K562 (cell line): ENCODE results near the gene EPHB2.

Experiments
- CHD1 ChIP-seq: fragments of 200-600 bp; sonication (generic); IDR thresholded peaks from one replicate; pipeline ENCODE4 v1.6.1; 2012; ENCODE audit warnings: mild to moderate bottlenecking, moderate library complexity, low read length, inconsistent platforms
- MAFF ChIP-seq: IDR thresholded peaks from 2 replicates; pipeline ENCODE4 v1.6.1; 2012; ENCODE audit warnings: low read length, improper control_type of control experiment
- POLR2AphosphoS5 ChIP-seq: IDR thresholded peaks from 2 replicates; pipeline ENCODE4 v1.6.1; 2011; ENCODE audit warnings: mild to moderate bottlenecking, low read depth, low read length, moderate library complexity; ENCODE audit not compliant: control insufficient read depth, insufficient read depth
- ZKSCAN1 ChIP-seq: fragments of 150-350 bp; IDR thresholded peaks from 2 replicates; pipeline ENCODE4 v1.6.1; 2016; ENCODE audit warnings: low read depth, low read length
- ZNF197 ChIP-seq: fragments of 200-800 bp; sonication (Bioruptor generic); IDR thresholded peaks from 2 replicates; pipeline ENCODE4 v1.6.1; 2016; ENCODE audit warnings: low read depth, missing genetic modification characterization, missing compliant biosample characterization
- ZNF740 ChIP-seq, 3 experiments: fragments of 200-800 bp in 1 of 3; sonication (Bioruptor generic) in 1 of 3; sonication (generic) in 1 of 3; formaldehyde crosslinking in 1 of 3; IDR thresholded peaks; 2 replicates each; pipeline versions ENCODE4 v1.6.1 to v1.8.0; 2016 to 2022; ENCODE audit warnings: mild to moderate bottlenecking in 2 of 3, missing compliant biosample characterization in 2 of 3, missing genetic modification characterization in 2 of 3, missing genetic modification reagents in 1 of 3
- TF ChIP-seq, protein P1 (sequence below): fragments of 200-800 bp; sonication (Bioruptor generic); IDR thresholded peaks from 2 replicates; pipeline ENCODE4 v1.6.1; 2016; ENCODE audit warnings: missing genetic modification characterization, missing compliant biosample characterization
- TF ChIP-seq, protein P2 (sequence below), 3 experiments: IDR thresholded peaks in 2 of 3; conservative IDR thresholded peaks in 1 of 3; 2 replicates each; pipeline ENCODE4 v1.5.1; 2011 to 2012; ENCODE audit warnings: low read length in 3 of 3, mild to moderate bottlenecking in 3 of 3, control low read depth in 2 of 3, improper control_type of control experiment in 1 of 3, inconsistent platforms in 1 of 3, low read depth in 1 of 3, mixed read lengths in 1 of 3, moderate library complexity in 1 of 3; ENCODE audit not compliant: insufficient read depth in 2 of 3

GRCh38 chr1:22852144-22852655, 141.6 kb downstream of the EPHB2 start:
- TF ChIP-seq, protein P1, sequence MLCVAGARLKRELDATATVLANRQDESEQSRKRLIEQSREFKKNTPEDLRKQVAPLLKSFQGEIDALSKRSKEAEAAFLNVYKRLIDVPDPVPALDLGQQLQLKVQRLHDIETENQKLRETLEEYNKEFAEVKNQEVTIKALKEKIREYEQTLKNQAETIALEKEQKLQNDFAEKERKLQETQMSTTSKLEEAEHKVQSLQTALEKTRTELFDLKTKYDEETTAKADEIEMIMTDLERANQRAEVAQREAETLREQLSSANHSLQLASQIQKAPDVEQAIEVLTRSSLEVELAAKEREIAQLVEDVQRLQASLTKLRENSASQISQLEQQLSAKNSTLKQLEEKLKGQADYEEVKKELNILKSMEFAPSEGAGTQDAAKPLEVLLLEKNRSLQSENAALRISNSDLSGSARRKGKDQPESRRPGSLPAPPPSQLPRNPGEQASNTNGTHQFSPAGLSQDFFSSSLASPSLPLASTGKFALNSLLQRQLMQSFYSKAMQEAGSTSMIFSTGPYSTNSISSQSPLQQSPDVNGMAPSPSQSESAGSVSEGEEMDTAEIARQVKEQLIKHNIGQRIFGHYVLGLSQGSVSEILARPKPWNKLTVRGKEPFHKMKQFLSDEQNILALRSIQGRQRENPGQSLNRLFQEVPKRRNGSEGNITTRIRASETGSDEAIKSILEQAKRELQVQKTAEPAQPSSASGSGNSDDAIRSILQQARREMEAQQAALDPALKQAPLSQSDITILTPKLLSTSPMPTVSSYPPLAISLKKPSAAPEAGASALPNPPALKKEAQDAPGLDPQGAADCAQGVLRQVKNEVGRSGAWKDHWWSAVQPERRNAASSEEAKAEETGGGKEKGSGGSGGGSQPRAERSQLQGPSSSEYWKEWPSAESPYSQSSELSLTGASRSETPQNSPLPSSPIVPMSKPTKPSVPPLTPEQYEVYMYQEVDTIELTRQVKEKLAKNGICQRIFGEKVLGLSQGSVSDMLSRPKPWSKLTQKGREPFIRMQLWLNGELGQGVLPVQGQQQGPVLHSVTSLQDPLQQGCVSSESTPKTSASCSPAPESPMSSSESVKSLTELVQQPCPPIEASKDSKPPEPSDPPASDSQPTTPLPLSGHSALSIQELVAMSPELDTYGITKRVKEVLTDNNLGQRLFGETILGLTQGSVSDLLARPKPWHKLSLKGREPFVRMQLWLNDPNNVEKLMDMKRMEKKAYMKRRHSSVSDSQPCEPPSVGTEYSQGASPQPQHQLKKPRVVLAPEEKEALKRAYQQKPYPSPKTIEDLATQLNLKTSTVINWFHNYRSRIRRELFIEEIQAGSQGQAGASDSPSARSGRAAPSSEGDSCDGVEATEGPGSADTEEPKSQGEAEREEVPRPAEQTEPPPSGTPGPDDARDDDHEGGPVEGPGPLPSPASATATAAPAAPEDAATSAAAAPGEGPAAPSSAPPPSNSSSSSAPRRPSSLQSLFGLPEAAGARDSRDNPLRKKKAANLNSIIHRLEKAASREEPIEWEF (CRISPR knock-in tag) = no peak
- TF ChIP-seq ZNF740 (CRISPR knock-in tag; IDR thresholded peaks at IDR 0.05) (no peak), ZNF740 (tag; IDR thresholded peaks at IDR 0.05) (no peak), MAFF (no peak), CHD1 (no peak), POLR2AphosphoS5 (no peak), ZNF197 (CRISPR knock-in tag) (no peak), ZKSCAN1 (no peak)
- TF ChIP-seq, protein P2, sequence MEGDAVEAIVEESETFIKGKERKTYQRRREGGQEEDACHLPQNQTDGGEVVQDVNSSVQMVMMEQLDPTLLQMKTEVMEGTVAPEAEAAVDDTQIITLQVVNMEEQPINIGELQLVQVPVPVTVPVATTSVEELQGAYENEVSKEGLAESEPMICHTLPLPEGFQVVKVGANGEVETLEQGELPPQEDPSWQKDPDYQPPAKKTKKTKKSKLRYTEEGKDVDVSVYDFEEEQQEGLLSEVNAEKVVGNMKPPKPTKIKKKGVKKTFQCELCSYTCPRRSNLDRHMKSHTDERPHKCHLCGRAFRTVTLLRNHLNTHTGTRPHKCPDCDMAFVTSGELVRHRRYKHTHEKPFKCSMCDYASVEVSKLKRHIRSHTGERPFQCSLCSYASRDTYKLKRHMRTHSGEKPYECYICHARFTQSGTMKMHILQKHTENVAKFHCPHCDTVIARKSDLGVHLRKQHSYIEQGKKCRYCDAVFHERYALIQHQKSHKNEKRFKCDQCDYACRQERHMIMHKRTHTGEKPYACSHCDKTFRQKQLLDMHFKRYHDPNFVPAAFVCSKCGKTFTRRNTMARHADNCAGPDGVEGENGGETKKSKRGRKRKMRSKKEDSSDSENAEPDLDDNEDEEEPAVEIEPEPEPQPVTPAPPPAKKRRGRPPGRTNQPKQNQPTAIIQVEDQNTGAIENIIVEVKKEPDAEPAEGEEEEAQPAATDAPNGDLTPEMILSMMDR (IDR thresholded peaks at IDR 0.05 in 2 of 3, conservative IDR thresholded peaks at IDR 0.05 in 1 of 3; ENCODE audit: insufficient read depth in 2 of 3, low read depth in 1 of 3, low read length in 3 of 3) = no peak
